CD8-positive, alpha-beta memory T cell (primary cell): Measurements from ENCODE around the gene STEAP3. TPM values are rescaled to one million over a fixed set of nuclear protein-coding genes. Genes with fewer than 3 reads are reported as not detected.

Source experiments
- CTCF ChIA-PET: fragments of 350-600 bp; sonication (Branson Sonifier 250); formaldehyde crosslinking; loops from one replicate; lab custom pipeline; 2021; ENCODE audit warnings: antibody characterized with exemption; lab: Charles Lee
- POLR2A ChIA-PET: fragments of 350-600 bp; sonication (Branson Sonifier 250); formaldehyde crosslinking; loops from one replicate; lab custom pipeline; 2021; ENCODE audit warnings: antibody characterized with exemption; lab: Charles Lee
- DNase-seq, 5 donors: peaks; one replicate each; pipeline versions ENCODE4 v3.0.0 to v3.0.0-alpha.2; 2020 to 2022; ENCODE audit warnings: mixed read lengths in 1 of 5
- H3K27ac ChIP-seq: one replicate; pipeline ENCODE4 v1.7.0; 2013; ENCODE audit warnings: low read depth, mild to moderate bottlenecking, low read length, moderate library complexity
- H3K27me3 ChIP-seq: 2 replicates; pipeline ENCODE4 v1.7.0; 2013; ENCODE audit warnings: low read length, mild to moderate bottlenecking; ENCODE audit not compliant: insufficient read depth, poor library complexity, severe bottlenecking
- H3K36me3 ChIP-seq: 2 replicates; pipeline ENCODE4 v1.7.0; 2013; ENCODE audit warnings: mild to moderate bottlenecking, low read length, moderate library complexity; ENCODE audit not compliant: insufficient read depth
- H3K4me1 ChIP-seq: 2 replicates; pipeline ENCODE4 v1.7.0; 2013; ENCODE audit warnings: mild to moderate bottlenecking, low read length, moderate library complexity; ENCODE audit not compliant: insufficient read depth
- H3K4me3 ChIP-seq: 2 replicates; pipeline ENCODE4 v1.7.0; 2013; ENCODE audit warnings: mild to moderate bottlenecking, low read length
- H3K9me3 ChIP-seq: 2 replicates; pipeline ENCODE4 v1.7.0; 2013; ENCODE audit warnings: mild to moderate bottlenecking, low read length
- H3K27ac Mint-ChIP-seq, 8 donors: one replicate each; pipeline ENCODE4 v1.8.0; 2020 to 2021; ENCODE audit warnings: mixed read lengths in 8 of 8, mild to moderate bottlenecking in 6 of 8, inconsistent platforms in 3 of 8, moderate library complexity in 3 of 8
- H3K27me3 Mint-ChIP-seq, 2 donors: one replicate each; pipeline ENCODE4 v1.8.0; 2020 to 2021; ENCODE audit warnings: mixed read lengths in 2 of 2, mild to moderate bottlenecking in 1 of 2, moderate library complexity in 1 of 2
- H3K36me3 Mint-ChIP-seq, 3 donors: one replicate each; pipeline ENCODE4 v1.8.0; 2020 to 2021; ENCODE audit warnings: mixed read lengths in 3 of 3, inconsistent platforms in 1 of 3, mild to moderate bottlenecking in 1 of 3
- H3K4me1 Mint-ChIP-seq, 3 donors: one replicate each; pipeline ENCODE4 v1.8.0; 2020 to 2021; ENCODE audit warnings: mixed read lengths in 3 of 3, inconsistent platforms in 1 of 3, mild to moderate bottlenecking in 1 of 3
- H3K4me3 Mint-ChIP-seq, 7 donors: one replicate each; pipeline ENCODE4 v1.8.0; 2020 to 2021; ENCODE audit warnings: mixed read lengths in 7 of 7, mild to moderate bottlenecking in 6 of 7, moderate library complexity in 4 of 7, inconsistent platforms in 2 of 7
- H3K9me3 Mint-ChIP-seq, 5 donors: one replicate each; pipeline ENCODE4 v1.8.0; 2020 to 2022; ENCODE audit warnings: mixed read lengths in 5 of 5, mild to moderate bottlenecking in 3 of 5, moderate library complexity in 2 of 5, inconsistent platforms in 1 of 5
- polyA plus RNA-seq: library from polyadenylated mRNA; unstranded; fragments of 300-500 nt; fragmentation: Illumina TruSeq; gene quantifications from one replicate; pipeline ENCODE4 v1.2.3, GENCODE V29; 2021
- total RNA-seq, 2 experiments: library from RNA; stranded (reverse); gene quantifications; one replicate each; pipeline ENCODE4 v1.2.3, GENCODE V29; 2021

Gene STEAP3, protein sequence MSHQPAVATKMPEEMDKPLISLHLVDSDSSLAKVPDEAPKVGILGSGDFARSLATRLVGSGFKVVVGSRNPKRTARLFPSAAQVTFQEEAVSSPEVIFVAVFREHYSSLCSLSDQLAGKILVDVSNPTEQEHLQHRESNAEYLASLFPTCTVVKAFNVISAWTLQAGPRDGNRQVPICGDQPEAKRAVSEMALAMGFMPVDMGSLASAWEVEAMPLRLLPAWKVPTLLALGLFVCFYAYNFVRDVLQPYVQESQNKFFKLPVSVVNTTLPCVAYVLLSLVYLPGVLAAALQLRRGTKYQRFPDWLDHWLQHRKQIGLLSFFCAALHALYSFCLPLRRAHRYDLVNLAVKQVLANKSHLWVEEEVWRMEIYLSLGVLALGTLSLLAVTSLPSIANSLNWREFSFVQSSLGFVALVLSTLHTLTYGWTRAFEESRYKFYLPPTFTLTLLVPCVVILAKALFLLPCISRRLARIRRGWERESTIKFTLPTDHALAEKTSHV
- total RNA-seq (under 1 TPM; 0.11 to 0.22 TPM), polyA plus RNA-seq (0.41 TPM)

DNA sequence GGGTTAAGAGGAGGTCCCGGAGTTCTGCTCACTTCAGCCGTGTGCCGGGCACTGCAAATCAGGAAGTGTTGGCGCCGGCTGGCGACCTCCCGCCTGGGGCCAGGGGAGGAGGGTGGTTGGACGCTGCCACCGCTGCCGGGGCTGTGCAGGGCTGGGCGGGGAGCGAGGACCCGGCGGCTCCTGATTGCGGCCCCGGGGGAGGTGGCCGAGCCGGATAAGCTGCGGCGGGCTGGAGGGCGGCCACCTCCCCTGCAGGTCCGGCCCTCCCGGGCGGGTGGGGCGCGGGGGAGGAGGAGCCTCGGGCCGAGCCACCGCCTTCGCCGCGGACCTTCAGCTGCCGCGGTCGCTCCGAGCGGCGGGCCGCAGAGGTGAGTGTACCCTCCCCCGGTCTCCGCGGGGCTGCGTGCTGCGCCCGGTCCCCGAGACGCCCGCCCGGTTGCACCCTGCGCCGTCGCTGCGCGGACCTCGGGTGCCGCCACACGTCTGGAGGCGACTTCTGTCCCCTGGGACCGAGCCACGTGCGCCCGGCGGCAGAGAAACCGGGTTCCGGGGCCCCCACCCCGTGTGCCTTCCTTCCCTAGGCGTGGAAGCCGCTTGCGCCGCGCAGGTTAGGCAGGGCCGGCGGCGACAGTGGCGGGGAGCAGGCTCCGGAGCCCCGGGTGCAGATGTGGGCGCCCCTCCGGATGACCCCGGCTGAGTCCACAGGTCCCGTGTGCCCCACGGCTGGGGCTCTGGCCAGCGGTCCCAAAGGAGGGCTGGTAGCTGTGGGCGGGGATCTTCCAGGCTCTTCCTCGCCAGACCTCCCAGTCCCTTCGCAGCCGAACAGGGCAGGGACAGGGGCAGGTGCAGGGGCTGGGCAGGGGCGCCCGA is at the start of gene STEAP3:
Gene STEAP3, plus strand, starts transcription at position 314 of the 870 bp plus-strand sequence. CDS start 7,179 bp downstream, outside the sequence.
- H3K4me1 Mint-ChIP-seq, result peaks cover 0 to 11% (median 1%) of the 10 kb centered on the region in 3 donors
- CTCF ChIA-PET, result no interaction called here
- no peaks in the 10 kb centered on the region for H3K36me3 Mint-ChIP-seq
- H3K36me3 ChIP-seq, result no peaks in the 10 kb centered on the region
- peak within 1 kb of the TSS in 6 of 7 donors; percentile 41 to 63 (median 48) for H3K4me3 Mint-ChIP-seq
- no peaks in the 10 kb centered on the region for H3K9me3 Mint-ChIP-seq
- H3K4me3 ChIP-seq, result no peak within 1 kb of the TSS
- peak within 1 kb of the TSS in 1 of 8 donors; percentile 50 for H3K27ac Mint-ChIP-seq
- H3K4me1 ChIP-seq, result no peaks in the 10 kb centered on the region
- DNase-seq, result no peak
- H3K27me3 ChIP-seq, result no peaks in the 10 kb centered on the region
- no peaks in the 10 kb centered on the region for H3K9me3 ChIP-seq
- no peak within 1 kb of the TSS for H3K27ac ChIP-seq
- POLR2A ChIA-PET, result no interaction called here
- H3K27me3 Mint-ChIP-seq, result peaks cover 21 to 46% of the 10 kb centered on the region in 2 donors

DNA sequence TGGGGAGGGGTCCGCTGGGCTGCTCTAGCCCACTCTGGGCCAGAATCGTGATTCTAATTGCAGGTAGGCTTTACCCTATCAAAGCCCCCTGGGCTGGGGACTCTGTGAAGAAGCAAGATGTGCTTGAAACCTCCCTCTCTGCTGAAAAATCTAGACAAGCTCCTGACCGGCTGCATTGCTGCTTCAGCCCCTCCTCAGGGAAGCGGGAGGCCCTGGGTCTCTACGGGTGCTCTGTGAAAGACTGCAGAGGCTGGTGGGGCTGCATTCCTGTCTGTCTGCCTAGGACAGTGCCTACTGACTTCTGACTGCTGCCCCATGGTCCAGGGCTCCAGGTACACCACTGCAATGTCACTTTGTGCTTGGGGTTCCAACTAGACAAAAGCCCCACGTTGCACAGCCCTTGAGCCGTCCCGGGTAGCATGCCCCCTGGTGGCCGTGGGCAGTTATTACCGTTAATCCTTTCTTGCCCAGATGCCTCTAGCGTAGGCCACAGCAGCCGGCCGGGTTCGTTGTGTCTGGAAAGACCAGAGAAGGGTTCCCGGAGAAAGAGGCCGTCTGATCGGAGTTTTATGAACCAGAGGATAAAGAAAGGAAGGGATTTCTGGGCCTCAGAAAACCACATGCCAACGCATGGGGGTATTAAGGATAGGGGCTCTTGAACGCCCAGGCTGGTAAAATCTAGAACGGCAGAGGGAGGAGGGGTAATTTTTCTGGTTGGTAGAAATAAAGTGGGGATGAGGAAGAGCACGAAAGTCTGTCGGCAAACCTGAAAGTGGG is 49.2 kb upstream of the STEAP3 start:
- no peaks in the 10 kb centered on the region for H3K4me1 Mint-ChIP-seq
- H3K9me3 ChIP-seq, result no peaks in the 10 kb centered on the region
- POLR2A ChIA-PET, result no interaction called here
- no peak overlapping the region for H3K27ac Mint-ChIP-seq
- no peaks in the 10 kb centered on the region for H3K27me3 Mint-ChIP-seq
- no peak overlapping the region for H3K4me3 ChIP-seq
- no peaks in the 10 kb centered on the region for H3K36me3 ChIP-seq
- no peaks in the 10 kb centered on the region for H3K27me3 ChIP-seq
- H3K4me1 ChIP-seq, result no peaks in the 10 kb centered on the region
- peak; percentile 11 to 51 (median 29) for DNase-seq
- no peak overlapping the region for H3K4me3 Mint-ChIP-seq
- H3K36me3 Mint-ChIP-seq, result no peaks in the 10 kb centered on the region
- H3K27ac ChIP-seq, result no peak overlapping the region
- CTCF ChIA-PET, result interaction anchor here (0.7 kb wide), 1 partner anchor 1128 kb away, joined by 3 read pairs; no protein-coding TSS in a partner anchor
- H3K9me3 Mint-ChIP-seq, result no peaks in the 10 kb centered on the region

DNA sequence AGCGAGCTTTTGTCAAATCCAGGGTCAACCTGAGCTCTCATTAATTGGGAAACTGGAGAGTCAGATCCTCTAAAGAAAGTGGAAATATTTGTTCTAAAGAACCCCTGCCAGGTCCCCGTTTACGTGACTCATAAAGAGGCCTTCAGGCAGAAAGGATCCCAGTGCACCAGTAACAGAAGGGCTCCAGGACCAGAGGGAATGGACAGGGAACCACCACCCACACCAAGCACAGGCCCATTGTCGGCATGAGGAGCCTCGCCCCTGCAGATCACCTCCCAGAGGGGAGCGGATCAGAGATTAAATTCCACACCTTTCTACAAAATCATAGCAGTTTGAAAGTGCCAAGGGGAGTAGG is 48.7 kb upstream of the STEAP3 start:
- Histone ChIP-seq H3K36me3 (no peaks in the 10 kb centered on the region), H3K27me3 (no peaks in the 10 kb centered on the region), H3K9me3 (no peaks in the 10 kb centered on the region), H3K4me1 (no peaks in the 10 kb centered on the region), H3K4me3 (no peak overlapping the region), H3K27ac (no peak overlapping the region)
- H3K36me3 Mint-ChIP-seq, result no peaks in the 10 kb centered on the region
- no peaks in the 10 kb centered on the region for H3K27me3 Mint-ChIP-seq
- H3K27ac Mint-ChIP-seq, result no peak overlapping the region
- H3K4me1 Mint-ChIP-seq, result no peaks in the 10 kb centered on the region
- POLR2A ChIA-PET, result no interaction called here
- DNase-seq, result no peak
- H3K4me3 Mint-ChIP-seq, result no peak overlapping the region
- CTCF ChIA-PET, result no interaction called here
- H3K9me3 Mint-ChIP-seq, result no peaks in the 10 kb centered on the region

DNA sequence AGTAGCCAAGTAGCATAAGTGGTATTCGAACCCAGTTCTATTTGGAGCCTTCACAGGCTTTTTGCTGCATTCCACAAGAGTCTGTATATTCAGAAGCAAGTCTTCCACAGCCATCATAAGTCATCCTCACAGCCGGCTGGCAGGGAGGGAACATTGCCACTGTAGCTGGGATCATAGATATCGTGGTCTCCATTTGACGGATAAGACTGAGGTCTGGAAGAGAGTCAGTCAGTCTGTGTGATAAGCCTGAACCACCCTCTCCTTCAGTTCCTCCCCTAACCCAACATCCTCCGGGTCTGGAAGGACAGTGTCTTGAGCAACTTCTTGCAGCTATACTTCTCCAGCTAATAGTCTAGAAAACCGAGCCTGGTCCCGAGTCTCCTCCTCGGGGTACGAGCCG is 48.1 kb upstream of the STEAP3 start:
- H3K4me3 ChIP-seq, result no peak overlapping the region
- H3K27me3 ChIP-seq, result no peaks in the 10 kb centered on the region
- H3K27ac ChIP-seq, result no peak overlapping the region
- no peaks in the 10 kb centered on the region for H3K9me3 Mint-ChIP-seq
- no peaks in the 10 kb centered on the region for H3K36me3 ChIP-seq
- no peaks in the 10 kb centered on the region for H3K36me3 Mint-ChIP-seq
- H3K27ac Mint-ChIP-seq, result no peak overlapping the region
- no peaks in the 10 kb centered on the region for H3K9me3 ChIP-seq
- no peaks in the 10 kb centered on the region for H3K27me3 Mint-ChIP-seq
- POLR2A ChIA-PET, result no interaction called here
- H3K4me3 Mint-ChIP-seq, result no peak overlapping the region
- no peak for DNase-seq
- CTCF ChIA-PET, result no interaction called here
- no peaks in the 10 kb centered on the region for H3K4me1 ChIP-seq
- no peaks in the 10 kb centered on the region for H3K4me1 Mint-ChIP-seq

DNA sequence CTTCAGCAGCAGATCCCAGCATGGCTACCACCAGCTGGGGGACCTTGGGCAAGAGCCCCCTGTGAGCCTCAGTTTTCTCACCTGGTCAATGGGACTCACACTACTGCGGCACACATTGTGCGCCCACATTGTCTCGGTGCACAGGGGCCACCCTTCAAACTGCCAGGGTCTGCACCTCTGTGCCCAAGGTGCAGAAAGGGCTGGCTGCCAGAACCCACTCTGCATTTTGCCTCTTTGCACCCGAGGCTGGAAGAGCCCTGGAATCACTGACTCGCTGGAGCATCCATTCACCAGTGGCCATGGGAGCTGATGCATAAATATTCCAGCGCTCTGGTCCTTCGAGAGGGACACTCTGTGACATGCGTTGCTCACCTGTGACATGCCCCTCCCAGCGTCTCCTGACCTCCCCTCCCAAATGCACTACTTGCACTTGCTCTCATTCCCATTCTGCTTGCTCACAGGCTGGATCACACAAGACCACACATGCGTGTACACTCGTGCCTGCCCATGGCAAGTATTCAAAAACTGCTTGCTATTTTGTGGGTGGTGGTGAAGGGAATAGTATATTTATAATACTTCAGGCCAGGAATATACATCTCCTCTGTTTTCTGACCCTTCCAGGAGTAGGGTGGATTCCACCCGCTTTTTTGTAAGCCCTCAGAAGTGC is 46.3 kb upstream of the STEAP3 start:
- POLR2A ChIA-PET, result no interaction called here
- H3K4me1 Mint-ChIP-seq, result no peaks in the 10 kb centered on the region
- peak overlapping the region in 1 of 8 donors; percentile 54 for H3K27ac Mint-ChIP-seq
- H3K9me3 Mint-ChIP-seq, result no peaks in the 10 kb centered on the region
- CTCF ChIA-PET, result interaction anchor here (0.6 kb wide), 1 partner anchor 9 kb away, joined by 3 read pairs; no protein-coding TSS in a partner anchor
- no peaks in the 10 kb centered on the region for H3K27me3 Mint-ChIP-seq
- Histone ChIP-seq H3K4me3 (no peak overlapping the region), H3K36me3 (no peaks in the 10 kb centered on the region), H3K27ac (no peak overlapping the region), H3K4me1 (no peaks in the 10 kb centered on the region), H3K9me3 (no peaks in the 10 kb centered on the region), H3K27me3 (no peaks in the 10 kb centered on the region)
- no peak overlapping the region for H3K4me3 Mint-ChIP-seq
- no peak for DNase-seq
- H3K36me3 Mint-ChIP-seq, result no peaks in the 10 kb centered on the region

DNA sequence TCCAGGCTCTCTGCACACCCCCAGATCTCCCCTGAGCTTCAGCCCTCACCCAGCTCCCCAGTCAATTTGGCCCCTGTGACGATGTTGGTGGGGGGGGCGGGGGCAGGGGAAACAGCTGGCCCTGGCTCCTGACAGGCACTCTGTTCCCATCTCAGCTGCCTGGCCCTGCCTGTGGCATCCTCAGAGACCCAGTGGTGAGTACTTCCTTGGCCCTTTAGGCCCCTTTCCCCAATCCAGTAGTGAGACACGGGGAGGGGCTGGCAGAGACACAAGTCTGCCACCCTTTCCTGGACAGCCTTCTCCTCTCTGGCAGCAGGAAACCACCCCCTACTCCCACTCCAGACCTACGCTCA is 45.8 kb upstream of the STEAP3 start:
- no peak overlapping the region for H3K4me3 Mint-ChIP-seq
- H3K4me1 Mint-ChIP-seq, result no peaks in the 10 kb centered on the region
- H3K36me3 Mint-ChIP-seq, result no peaks in the 10 kb centered on the region
- Histone ChIP-seq H3K4me1 (no peaks in the 10 kb centered on the region), H3K27ac (no peak overlapping the region), H3K27me3 (no peaks in the 10 kb centered on the region), H3K9me3 (no peaks in the 10 kb centered on the region), H3K4me3 (no peak overlapping the region), H3K36me3 (no peaks in the 10 kb centered on the region)
- POLR2A ChIA-PET, result no interaction called here
- no peaks in the 10 kb centered on the region for H3K27me3 Mint-ChIP-seq
- no peaks in the 10 kb centered on the region for H3K9me3 Mint-ChIP-seq
- DNase-seq, result no peak
- H3K27ac Mint-ChIP-seq, result no peak overlapping the region
- CTCF ChIA-PET, result interaction anchor here (0.6 kb wide), 1 partner anchor 9 kb away, joined by 3 read pairs; no protein-coding TSS in a partner anchor

DNA sequence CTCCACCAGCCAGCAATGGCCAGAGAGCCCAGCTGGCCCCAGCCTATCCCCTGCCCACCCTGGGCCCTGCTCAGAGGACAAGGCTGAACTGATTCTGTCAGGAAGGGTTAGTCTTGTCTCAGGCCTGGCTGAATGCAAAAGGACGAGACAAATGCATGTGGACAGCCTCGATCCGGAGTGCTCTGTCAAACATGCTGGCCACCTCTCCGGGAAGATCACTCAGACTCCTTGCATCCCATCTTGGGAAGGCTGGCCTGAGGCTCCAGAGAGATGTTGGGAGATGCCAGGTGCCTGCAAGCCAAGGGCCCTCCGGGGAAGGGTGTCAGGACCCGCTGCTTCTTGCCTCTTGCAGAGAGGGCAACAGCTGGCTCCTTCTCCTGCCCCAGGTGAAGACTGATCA is 44.9 kb upstream of the STEAP3 start:
- ChIA-PET POLR2A (no interaction called here), CTCF (no interaction called here)
- no peaks in the 10 kb centered on the region for H3K36me3 Mint-ChIP-seq
- no peak for DNase-seq
- Histone ChIP-seq H3K4me3 (no peak overlapping the region), H3K27ac (no peak overlapping the region), H3K27me3 (no peaks in the 10 kb centered on the region), H3K4me1 (no peaks in the 10 kb centered on the region), H3K36me3 (no peaks in the 10 kb centered on the region), H3K9me3 (no peaks in the 10 kb centered on the region)
- no peak overlapping the region for H3K27ac Mint-ChIP-seq
- no peaks in the 10 kb centered on the region for H3K4me1 Mint-ChIP-seq
- no peak overlapping the region for H3K4me3 Mint-ChIP-seq
- no peaks in the 10 kb centered on the region for H3K27me3 Mint-ChIP-seq
- no peaks in the 10 kb centered on the region for H3K9me3 Mint-ChIP-seq
